ENCODE measurements around the gene FAM53A.
"Not testable (repeated sequence)": the region's sequence is repeated elsewhere in the genome, so short reads cannot be mapped to it uniquely, and the experiment has no call there.

The FAM53A gene

DNA sequence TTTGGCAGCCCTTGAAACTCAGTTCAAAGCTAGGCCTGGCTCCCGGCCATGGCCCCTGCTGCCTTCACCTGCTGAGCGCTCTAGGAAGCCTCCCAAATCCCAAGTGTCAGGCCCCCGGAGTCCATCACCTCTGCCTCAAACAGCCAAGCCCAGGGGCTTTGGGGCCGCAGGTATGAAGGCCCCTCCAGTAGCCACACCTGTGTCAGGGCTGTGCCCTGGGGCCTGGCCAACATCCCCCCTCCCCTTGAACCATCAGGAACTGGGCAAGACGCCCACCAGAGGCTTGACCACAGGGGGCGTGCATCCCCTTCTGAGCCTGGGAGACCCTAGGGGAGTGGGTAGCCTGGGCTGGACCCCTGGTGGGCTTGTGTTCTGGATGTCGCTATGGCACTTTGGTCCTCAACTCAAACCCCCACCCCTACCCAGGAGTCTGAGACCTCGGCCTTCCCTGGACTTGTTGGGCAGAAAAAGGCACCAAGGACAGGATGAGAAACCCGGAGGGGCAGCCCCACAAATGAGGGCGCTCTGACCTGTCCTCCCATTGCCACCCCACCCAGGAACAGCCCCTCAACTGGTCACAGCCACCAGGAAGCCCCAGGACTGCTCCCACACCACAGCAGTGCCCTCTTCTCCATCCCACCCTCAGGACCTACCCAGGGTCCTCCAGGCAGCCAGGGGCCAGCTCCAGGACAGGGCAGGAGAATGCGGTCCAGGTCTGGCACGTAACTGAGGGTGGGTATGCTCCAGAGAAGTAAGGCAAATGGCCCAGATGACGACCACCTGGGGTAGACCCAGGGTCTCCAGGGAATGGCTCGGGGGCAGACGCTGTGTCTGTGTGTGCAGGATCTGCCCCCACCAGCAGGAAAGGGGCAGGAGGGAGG lies 32.2 kb upstream of the FAM53A start:
- no peak for DNase-seq

DNA sequence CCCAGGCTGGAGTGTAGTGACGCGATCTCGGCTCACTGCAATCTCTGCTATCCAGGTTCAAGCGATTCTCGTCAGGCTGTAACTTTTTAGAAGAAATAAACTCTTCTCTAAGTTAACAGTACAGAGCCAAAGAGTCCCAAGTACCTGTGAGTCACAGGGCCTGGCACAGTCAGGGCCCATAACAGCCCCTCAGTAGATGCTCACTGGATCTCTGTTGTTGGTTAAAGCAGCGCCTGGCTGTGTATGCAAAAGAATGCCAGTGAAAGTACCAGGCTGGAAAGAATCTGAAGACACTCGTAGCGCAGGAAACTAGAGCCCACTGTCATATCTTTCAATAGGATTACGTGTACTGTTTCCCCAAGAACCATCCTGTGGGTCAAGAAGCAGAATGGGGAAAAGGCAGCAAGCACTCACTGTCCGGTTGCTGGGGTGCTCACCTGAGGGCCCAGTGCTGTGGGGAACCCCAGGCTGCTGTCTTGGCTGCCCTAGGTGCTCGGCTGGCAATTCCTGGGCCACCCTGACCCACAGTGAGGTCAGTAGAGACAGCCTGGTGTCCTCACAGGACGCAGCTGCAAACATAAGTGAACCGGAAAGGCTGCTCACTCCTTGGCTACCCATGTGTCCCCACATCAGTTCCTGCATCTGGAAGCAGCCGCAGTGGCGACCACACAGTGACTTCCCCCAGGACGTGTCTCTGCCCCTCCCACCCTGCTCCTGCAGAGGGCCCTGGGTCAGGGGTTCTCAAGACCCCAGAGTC lies 31.1 kb upstream of the FAM53A start:
- DNase-seq = no peak

DNA sequence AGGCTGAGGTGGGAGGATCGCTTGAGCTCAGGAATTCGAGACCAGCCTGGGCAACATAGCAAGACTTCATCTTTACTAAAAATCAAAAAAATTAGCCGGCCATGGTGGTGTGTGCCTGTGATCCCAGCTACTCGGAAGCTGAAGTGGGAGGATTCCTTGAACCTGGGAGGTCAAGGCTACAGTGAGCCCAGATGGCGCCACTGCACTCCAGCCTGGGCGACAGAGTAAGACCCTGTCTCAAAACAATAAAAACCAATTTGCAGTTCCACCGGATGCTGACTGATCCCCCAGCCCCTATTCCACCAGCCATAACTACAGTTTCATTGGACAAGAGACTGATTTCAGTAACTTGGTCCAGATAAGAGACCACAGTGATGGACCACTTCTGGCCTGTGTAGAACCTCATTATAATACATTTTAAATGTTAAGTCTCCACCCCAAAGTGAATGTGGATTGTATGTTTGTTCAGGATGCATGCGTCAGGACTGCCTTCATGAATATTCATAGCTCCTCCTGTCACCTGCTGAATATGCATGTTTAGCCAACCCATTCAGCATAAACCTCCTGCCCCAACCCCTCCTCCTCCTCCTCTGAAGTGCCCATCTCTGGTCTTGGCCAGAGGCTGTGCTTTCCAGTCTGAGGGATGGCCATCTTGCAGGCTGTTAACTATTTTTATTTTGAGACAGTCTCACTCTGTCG lies 30.3 kb upstream of the FAM53A start:
- DNase-seq = no peak

DNA sequence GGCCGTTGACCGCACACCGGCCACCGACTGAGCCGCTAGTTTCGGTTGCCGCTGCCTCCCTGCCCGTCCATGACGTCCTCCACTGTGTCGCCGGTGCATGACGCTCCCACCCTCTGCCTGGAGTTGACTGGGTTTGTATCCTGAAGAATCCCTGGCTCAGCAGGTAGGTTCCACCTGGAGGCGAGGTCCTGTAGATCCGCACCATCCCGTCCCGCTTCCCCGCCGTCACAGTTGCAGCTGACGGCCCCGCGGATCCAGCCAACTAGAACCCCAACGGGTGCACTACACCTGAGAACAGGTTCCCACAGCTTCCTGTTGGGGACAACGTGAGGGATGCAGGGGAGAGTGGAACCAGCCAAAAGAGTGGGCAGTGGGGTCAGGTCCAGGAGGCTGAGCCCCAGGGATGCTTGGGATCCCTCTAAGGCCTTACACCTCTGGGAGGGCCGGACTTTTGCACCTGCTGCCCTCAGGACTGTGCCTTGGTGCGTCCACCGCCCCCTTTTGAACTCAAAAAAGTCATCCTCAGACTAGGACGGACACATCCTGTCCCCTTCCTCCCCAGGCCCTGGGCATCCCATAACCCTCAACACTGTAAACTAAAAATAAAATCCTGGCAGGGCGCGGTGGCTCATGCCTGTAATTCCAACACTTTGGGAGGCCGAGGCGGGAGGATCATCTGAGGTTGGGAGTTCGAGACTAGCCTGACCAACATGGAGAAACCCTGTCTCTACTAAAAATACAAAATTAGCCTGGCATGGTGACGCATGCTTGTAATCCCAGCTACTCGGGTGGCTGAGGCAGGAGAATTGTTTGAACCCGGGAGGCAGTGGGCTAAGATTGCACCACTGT lies 29.1 kb upstream of the FAM53A start:
- no peak for DNase-seq

DNA sequence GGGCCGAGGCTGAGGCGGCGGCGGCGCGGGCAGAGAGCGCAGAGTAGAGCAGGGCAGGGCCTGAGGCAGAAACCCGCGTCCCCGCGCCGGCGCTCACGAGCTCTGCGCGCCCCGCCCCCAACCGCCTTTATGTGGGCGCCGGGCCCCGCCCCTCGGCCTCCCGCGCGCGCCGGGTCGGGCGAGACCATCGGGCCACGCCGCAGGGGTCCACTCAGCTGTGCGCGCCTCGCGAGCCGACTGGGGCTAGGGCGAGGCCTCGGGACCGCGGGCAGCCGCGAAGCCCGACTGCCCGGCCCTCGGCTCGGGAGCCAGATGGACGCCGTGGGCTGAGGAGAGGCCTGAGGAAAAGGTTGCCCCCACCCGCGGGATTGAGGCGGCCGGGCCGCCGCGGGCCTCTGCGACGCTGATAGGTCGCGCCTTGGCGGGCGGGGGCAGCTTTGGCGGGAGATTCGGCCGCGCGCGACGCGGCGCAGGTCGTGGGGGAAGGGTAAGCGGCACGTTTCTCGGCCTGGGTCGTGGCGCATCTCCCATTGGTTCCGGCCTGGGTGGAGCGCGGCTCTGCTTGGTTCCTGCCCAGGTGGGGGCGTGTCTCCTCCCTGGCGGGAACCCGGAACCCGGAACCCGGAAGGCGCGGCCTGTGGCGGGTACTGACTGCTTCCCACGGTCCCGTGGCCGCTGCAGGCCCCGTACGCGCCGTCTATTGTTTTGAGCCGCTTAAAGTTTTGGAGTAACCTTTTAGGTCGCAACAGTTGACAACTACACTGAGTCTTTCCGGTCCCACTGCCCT lies 28.3 kb upstream of the FAM53A start, which contains the start of gene SLBP:
Gene SLBP, minus strand, starts transcription at position 104 of the 787 bp plus-strand sequence. CDS start 131 bp downstream, outside the sequence.
- peak; percentile 92 for DNase-seq

DNA sequence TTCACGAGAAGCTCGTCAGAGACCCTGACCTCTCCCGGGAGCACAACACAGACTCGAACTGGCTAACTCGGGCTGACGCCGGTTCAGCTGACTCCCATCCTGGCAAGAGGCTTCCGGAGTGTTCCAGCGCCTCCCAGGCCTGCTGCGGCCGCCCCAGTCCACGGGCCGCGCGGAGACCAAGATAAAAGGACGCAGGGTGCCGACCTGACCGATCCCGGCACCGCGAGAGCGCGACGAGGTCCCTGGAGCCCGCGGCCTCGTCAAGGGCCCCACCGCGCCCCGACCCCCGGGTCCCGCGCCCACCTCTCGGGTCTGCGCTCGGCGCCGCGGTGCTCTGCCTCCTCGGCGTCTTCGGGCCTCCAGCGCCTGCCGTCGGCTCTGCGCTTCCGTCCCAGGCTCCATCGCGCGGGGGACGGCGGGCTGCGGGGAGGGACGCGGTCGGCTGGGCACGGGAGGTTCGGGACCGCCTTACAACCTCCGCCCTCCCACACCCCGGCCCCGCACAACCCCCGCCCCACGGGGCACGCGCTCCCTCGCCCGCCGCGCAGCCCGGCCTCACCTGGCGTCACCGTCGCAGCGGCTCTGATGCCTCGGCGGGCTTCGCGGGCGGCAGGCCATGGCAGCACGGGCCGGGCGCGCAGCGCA lies 27.6 kb upstream of the FAM53A start:
- no peak for DNase-seq

DNA sequence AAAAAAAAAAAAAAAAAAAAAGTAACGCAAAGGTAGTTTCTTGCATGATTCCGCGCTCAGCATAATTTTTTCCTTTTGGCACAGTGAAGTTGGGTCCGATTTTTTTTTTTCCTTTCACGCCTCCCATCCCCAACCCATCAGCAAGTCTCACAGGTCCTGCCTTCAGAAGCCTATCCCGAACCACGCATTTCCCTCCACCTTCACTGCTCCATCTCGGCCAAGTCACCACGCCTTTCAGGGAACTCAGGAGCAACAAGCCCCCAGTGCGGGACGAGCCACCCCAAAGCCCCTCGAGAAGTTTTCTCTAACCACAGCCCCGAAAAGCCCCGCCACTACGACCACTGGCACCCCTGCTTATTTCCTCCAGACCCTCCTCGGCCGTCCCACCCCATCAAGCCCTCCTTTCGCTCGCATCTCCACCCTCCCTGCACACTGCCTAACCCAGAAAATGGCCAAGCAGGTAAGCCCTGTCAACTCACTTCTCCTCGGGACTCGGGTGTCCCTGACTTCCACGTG lies 27.0 kb upstream of the FAM53A start:
- no peak for DNase-seq

DNA sequence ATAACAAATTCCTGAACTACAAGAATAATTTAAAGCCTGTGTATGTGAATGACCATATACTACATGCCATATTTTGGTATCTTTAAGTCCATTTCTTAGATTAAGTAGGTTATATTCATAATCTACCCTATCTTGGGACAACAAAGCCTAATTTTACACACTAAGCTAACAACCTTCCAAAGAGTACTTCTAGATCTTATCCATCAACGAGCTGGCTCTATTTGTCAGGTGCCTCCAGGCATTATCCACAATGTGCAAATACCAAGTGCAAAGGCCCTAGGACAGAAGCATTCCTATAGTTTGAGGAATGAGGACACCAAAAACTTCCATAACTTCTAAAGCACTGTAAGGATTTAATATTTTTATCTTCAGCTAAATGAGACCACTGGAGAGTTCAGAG lies 24.5 kb upstream of the FAM53A start:
- no peak for DNase-seq

DNA sequence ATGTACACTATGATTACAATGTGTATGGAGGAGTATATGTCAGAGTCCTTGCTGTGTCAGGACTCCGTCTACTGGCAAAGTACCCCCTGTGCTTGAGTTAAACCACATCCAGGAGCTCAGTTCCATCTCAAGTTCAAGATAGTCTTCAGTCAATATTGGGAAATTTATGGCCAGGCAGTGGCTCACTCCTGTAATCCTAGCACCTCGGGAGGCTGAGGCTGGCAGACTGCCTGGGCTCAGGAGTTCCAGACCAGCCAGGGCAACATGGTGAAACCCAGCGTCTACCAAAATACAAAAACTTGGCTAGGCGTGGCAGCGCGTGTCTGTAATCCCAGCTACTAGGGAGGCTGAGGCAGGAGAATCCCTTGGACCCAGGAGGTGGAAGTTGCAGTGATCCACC lies 22.2 kb upstream of the FAM53A start:
- DNase-seq = no peak

DNA sequence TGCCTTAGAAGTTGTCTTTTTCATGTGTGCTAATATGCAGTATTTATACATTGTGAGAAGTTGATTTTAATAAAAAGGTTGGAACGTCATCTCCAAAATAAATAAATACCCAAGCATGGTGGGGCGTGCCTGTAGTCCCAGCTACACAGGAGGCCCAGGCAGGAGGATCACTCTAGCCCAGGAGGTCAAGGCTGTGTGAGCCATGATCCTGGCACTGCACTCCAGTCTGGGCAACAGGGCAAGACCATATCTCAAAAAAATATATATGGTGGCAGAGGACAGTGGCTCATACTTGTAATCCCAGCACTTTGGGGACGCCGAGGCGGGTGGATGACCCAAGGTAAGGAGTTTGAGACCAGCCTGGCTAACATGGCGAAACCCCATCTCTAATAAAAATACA lies 21.6 kb upstream of the FAM53A start:
- DNase-seq = no peak

DNA sequence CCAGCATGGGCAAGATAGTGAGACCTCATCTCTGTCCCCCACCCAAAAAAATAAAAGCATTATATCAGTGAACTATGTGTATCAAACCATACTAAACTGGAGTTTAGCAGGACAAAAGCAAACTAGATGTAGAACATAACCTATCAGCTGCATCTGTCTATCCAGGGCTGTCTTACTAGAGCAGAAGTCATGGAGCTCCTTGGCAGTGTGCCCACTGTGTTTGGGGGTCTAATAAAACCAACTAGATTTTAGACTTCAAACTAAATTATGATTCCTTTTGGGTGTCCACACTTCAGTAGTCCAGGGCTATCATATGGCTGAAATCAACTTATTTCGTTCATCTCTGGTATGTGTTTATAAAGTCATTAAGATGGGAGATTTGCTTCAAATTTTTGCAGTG lies 19.8 kb upstream of the FAM53A start:
- DNase-seq = no peak

DNA sequence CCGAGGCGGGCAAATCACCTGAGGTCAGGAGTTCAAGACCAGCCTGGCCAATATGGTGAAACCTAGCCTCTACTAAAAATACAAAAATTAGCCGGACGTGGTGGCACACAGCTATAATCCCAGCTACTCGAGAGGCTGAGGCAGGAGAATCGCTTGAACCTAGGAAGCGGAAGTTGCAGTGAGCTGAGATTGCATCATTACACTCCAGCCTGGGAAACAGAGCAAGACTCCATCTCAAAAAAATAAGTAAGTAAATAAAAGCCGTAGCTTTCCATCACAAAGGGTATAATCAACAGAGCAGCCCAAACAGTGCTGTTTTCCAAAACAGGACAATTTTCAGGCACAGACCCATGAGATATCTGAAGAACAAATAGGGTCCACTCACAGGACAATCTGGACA lies 17.6 kb upstream of the FAM53A start:
- not testable (repeated sequence) for DNase-seq

DNA sequence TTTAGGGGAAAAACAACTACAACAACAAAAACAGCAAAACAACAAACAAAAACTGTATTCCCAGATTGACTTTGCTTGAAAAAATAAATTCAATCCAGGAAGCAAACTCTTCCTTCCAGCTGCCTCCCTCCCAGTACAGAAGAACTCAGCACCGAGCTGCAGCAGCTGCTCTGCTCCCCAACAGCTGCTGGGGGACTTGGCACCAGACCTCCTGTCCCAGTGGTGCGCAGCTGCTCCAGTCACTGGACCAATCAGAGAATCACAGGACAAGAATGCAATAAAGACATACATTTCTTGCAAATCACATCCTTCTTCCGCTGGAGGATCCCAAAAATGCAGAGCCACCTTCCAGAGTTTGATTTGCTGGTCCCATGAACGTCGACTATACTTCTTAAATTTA lies 11.8 kb upstream of the FAM53A start:
- DNase-seq = no peak

DNA sequence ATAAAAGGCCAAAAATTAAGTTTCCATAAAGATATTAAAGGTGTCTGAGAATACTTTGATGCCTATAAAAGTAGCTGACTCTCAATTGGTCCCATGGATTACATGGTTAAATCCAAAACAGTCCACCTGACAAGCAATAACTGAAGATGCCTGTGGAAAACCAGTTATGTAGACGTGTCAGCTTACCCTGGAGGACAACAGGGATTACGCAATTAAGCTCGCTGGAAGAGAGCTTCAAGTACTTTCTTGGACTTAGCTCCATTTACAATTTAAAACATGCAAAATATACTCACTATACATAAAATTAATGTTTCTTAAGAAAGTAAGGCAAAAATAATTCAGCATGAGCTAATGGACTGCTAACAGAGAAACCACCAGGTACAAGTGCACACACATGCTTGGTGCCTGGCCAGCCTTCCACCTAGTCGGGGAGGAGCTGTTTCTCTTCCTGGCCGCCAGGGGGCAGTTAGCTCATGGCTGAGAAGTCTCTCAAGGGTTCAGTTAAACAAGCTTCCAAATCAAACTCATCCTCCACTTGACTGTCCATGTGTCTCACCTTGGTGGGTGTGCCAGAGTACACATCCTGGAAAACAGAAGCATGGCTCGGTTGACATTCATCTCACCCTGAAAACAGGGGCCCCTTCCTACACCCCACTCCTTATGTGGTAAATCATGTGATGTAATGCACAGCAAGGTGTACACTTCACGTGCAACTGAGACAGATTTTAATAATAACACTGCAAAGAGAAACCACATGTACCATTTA lies 9.2 kb upstream of the FAM53A start:
- peak; percentile 50 for DNase-seq

DNA sequence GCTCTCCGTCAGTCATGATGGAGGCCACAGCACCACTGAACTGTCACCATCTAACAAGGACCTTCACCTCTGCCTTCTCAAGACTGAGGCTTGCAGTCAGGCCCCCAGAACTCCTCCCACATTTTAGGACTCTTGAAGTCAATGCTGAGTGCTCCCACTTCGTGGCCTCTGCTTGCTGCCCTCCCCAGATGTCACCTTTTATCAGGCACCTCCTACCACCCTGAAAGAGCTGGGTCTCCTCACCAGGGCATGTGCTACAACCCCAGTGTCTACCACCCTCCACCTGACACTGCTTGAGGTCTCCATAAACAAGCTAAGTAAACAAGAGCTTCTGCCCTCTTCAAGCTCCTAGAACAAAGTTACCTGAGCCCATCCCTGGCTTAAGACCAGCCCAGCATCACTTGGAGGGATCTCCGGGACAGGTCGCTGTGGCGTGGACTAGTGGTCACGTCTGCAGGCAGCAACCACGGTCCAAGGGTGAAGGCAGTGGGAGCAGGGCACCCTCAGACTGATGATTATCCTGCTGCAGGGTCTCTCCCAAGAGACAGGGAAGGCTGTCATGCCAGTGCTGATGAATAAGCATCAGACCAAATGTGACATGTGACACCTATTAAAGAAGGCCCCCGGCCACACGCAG lies 7.7 kb upstream of the FAM53A start:
- no peak for DNase-seq

DNA sequence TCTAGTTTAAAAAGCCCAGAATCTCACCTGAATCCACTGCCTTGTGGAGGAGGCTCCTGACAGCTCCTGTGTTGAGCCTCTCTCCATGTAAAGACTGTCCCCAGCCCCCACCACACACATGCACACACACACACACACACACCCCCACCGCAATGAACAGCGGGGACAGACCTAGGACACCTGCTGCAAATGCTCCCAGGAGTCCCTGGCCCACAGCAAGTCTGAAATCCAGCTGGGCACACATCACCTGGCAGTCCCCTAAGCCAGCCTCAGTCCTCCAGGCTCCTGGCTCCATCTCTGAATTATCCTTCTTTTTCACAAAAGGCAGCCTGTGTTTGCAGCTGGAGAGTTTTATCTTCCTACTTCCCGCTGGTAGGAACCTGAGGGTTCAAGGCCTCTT lies 6.6 kb upstream of the FAM53A start:
- DNase-seq = no peak

DNA sequence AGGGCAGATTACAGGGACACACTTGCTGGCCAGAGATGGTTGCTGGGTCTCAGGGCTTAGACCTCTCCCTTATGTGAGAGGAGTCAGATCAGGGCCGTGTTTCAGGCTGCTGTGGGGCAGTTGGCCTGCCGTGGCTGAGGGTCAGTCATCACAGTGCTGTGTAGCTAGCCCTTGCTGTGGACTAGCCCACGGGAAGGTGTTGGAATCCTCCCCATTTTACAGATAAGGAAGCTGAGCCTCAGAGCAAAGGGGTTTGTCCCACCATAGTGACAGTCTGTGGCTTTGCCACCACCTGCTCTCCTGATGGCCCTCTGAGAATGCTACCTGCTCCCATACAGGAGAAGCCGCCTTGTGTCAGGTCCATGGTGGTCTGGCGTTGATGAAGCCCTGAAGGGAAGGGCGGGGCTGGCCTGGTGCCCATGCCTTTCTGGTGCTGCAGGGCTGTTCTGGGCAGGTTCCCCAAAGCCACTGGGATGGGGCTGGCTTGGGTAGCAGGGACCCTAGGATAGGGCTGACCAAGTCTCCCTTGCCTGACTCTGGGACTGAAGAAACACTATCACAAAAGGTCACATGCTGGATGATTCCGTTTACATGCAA lies 2.4 kb upstream of the FAM53A start:
- DNase-seq = no peak

DNA sequence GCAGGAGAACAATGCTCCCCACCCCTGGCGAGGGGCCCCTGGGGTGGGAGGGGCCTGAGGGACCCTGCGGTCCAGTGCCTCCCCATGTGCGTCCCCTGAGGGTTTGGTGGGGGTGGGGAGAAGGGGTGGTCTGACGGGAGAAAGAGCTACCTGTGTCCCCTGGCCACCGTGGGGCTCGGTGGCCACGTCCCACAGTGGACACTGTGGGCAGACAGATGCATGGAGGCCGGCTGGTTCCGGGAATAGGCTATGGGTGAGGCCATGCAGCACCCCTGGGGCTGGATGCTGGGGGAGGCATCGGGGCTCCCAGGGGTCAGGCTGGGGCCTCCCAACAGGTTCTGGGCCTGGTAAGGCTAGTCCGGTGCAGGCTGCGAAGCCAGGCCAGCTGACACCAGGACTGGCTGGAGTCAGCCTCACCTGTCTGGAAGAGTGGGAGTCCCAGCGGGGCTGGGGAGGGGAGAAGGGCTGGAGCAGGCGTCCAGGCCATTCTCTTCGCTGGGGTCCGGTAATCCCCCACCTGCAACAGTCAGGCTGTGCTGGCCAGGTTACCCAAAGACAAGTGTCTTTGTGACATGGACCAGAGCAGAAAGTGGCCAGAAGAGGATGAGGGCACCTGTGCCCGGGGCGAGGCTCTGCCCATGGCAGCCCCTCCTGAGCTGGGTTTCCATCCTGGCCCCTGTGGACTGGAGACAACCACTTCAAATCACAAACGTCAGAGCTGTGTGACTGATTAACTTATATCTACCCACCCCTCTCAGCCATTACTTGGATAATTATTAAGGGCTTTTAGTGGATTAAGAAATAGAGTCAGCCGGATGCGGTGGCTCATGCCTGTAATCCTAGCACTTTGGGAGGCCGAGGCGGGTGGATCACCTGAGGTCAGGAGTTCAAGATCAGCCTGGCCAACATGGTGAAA lies 1.4 kb upstream of the FAM53A start:
- DNase-seq = no peak
